Natural killer cell (primary cell): ENCODE measurements around the gene SLC25A29. TPM values are rescaled to one million over a fixed set of nuclear protein-coding genes. Genes with fewer than 3 reads are reported as not detected.

Experiments
- ATAC-seq, 3 donors: fragments of 150-1000 bp in 2 of 3; fragments of 200-7000 bp in 1 of 3; cut with Tn5 transposase; 1 replicate in 1 of 3; 2 replicates in 2 of 3; pipeline ENCODE4 v1.10.0; 2021; ENCODE audit warnings: mild to moderate bottlenecking in 2 of 3, moderate library complexity in 2 of 3
- DNase-seq, 2 donors: peaks; one replicate each; pipeline versions ENCODE4 v3.0.0 to v3.0.0-alpha.2; 2013 to 2021; ENCODE audit warnings: mixed read lengths in 1 of 2
- H3K27ac ChIP-seq: one replicate; pipeline ENCODE4 v1.5.1; 2013; ENCODE audit warnings: mild to moderate bottlenecking, low read length
- H3K27me3 ChIP-seq: one replicate; pipeline ENCODE4 v1.6.1; 2013; ENCODE audit warnings: low read length; ENCODE audit not compliant: control insufficient read depth, insufficient read depth
- H3K36me3 ChIP-seq: one replicate; pipeline ENCODE4 v1.6.1; 2013; ENCODE audit warnings: low read length; ENCODE audit not compliant: control insufficient read depth, insufficient read depth
- H3K4me1 ChIP-seq: one replicate; pipeline ENCODE4 v1.6.1; 2013; ENCODE audit warnings: low read length; ENCODE audit not compliant: control insufficient read depth, insufficient read depth
- H3K4me3 ChIP-seq: one replicate; pipeline ENCODE4 v1.5.1; 2013; ENCODE audit warnings: low read length
- H3K9me3 ChIP-seq: one replicate; pipeline ENCODE4 v1.6.1; 2013; ENCODE audit warnings: low read length; ENCODE audit not compliant: control insufficient read depth, insufficient read depth
- H3K27ac Mint-ChIP-seq, 2 donors: one replicate each; pipeline ENCODE4 v1.8.0; 2022; ENCODE audit warnings: mild to moderate bottlenecking in 2 of 2, mixed read lengths in 2 of 2, moderate library complexity in 1 of 2
- H3K27me3 Mint-ChIP-seq, 2 donors: one replicate each; pipeline ENCODE4 v1.8.0; 2022; ENCODE audit warnings: low read depth in 2 of 2, mixed read lengths in 2 of 2
- H3K36me3 Mint-ChIP-seq: one replicate; pipeline ENCODE4 v1.8.0; 2022; ENCODE audit warnings: mixed read lengths
- H3K4me1 Mint-ChIP-seq, 2 donors: one replicate each; pipeline ENCODE4 v1.8.0; 2022; ENCODE audit warnings: mixed read lengths in 2 of 2
- H3K4me3 Mint-ChIP-seq: one replicate; pipeline ENCODE4 v1.8.0; 2022; ENCODE audit warnings: mild to moderate bottlenecking, moderate library complexity, mixed read lengths
- H3K9me3 Mint-ChIP-seq, 2 donors: one replicate each; pipeline ENCODE4 v1.8.0; 2022; ENCODE audit warnings: mixed read lengths in 2 of 2
- WGBS: methylation state at CpG from one replicate; pipeline ENCODE4 v1.1.7; 2013; ENCODE audit warnings: missing lambda C conversion rate; ENCODE audit not compliant: insufficient coverage; 5-methylcytosine and 5-hydroxymethylcytosine counted together
- intact Hi-C: fragments of 100-400 bp; cut with micrococcal nuclease; formaldehyde crosslinking; loops from one replicate; pipeline ENCODE4 v1.14.2; 2022
- total RNA-seq, 4 donors: library from RNA; stranded (reverse); fragments of 120-200 nt in 1 of 4; gene quantifications; one replicate each; pipeline versions ENCODE4 v1.2.3 to v1.2.4, GENCODE V29; 2013 to 2022
- TF ChIP-seq, protein P1 (sequence below): fragments of 200-600 bp; IDR thresholded peaks from one replicate; pipeline ENCODE4 v1.8.0; 2022; ENCODE audit warnings: antibody characterized with exemption

SLC25A29 gene
- total RNA-seq, 3 donors from 2014 or later (not counting 1 experiment from before 2014, with no cell fraction given) = 8.6 to 80.7 (median 69.3) TPM

- Mint-ChIP-seq H3K27ac (peak overlapping the region; percentile 46 to 68), H3K36me3 (no peaks in the 10 kb centered on the region)
Observed at GRCh38 chr14:100252684-100253083, 53.6 kb downstream of the SLC25A29 start.

DNA sequence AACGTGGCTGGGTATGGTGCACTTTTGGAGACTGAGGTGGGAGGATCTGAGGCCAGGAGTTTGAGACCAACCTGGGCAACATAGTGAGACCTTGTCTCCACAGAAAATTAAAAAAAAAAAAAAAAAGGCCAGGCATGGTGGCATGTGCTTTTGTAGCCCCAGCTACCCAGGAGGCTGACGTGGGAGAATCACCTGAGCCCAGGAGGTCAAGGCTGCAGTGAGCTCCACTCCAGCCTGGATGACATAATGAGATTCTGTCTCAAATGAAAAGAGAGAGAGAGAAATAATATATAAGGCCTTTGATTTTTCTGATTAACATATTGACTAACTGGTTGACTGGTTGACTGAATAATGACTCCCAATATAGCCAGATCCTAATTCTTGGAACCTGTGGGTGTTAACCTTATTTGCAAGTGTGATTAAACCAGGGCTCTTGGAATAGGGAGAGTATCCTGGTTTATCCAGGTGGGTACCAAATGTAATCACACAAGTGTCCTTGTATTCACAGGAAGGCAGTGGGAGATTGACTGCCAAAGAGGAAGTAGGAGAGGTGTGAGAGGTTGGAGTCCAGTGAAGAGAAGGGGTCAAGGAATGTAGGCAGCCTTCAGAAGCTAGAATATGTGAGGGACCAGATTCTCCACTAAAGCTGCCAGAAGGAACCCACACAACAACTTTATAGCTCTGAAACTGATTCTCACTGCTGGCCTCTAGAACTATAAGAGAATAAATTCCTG is 55.3 kb downstream of the SLC25A29 start:
- H3K36me3 ChIP-seq = no peaks in the 10 kb centered on the region
- peaks cover 29% of the 10 kb centered on the region for H3K4me1 ChIP-seq
- H3K4me3 ChIP-seq = no peak overlapping the region
- TF ChIP-seq, protein P1, sequence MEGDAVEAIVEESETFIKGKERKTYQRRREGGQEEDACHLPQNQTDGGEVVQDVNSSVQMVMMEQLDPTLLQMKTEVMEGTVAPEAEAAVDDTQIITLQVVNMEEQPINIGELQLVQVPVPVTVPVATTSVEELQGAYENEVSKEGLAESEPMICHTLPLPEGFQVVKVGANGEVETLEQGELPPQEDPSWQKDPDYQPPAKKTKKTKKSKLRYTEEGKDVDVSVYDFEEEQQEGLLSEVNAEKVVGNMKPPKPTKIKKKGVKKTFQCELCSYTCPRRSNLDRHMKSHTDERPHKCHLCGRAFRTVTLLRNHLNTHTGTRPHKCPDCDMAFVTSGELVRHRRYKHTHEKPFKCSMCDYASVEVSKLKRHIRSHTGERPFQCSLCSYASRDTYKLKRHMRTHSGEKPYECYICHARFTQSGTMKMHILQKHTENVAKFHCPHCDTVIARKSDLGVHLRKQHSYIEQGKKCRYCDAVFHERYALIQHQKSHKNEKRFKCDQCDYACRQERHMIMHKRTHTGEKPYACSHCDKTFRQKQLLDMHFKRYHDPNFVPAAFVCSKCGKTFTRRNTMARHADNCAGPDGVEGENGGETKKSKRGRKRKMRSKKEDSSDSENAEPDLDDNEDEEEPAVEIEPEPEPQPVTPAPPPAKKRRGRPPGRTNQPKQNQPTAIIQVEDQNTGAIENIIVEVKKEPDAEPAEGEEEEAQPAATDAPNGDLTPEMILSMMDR = no peak
- H3K4me1 Mint-ChIP-seq = peaks cover 71 to 77% of the 10 kb centered on the region in 2 donors
- H3K27ac ChIP-seq = no peak overlapping the region
- no peaks in the 10 kb centered on the region for H3K9me3 Mint-ChIP-seq
- no peak overlapping the region for H3K4me3 Mint-ChIP-seq
- intact Hi-C loops = no loop called here
- no peak for ATAC-seq
- H3K27ac Mint-ChIP-seq = peak overlapping the region; percentile 43 to 56
- no peaks in the 10 kb centered on the region for H3K9me3 ChIP-seq
- 84% methylated on average over 2 of the region's 2 CpGs for WGBS
- DNase-seq = no peak
- no peaks in the 10 kb centered on the region for H3K27me3 Mint-ChIP-seq
- H3K36me3 Mint-ChIP-seq = no peaks in the 10 kb centered on the region
- no peaks in the 10 kb centered on the region for H3K27me3 ChIP-seq

More at GRCh38 chr14:100252684-100253083, 53.6 kb downstream of the SLC25A29 start:
- DNase-seq (no peak), ATAC-seq (no peak)
- TF ChIP-seq, protein P1 = no peak
- Mint-ChIP-seq H3K4me1 (peaks cover 71 to 78% of the 10 kb centered on the region in 2 donors), H3K9me3 (no peaks in the 10 kb centered on the region), H3K4me3 (no peak overlapping the region), H3K27me3 (no peaks in the 10 kb centered on the region)
- H3K27me3 ChIP-seq = no peaks in the 10 kb centered on the region
- H3K4me3 ChIP-seq = no peak overlapping the region
- intact Hi-C loops = no loop called here
- no peaks in the 10 kb centered on the region for H3K9me3 ChIP-seq
- no peak overlapping the region for H3K27ac ChIP-seq
- no peaks in the 10 kb centered on the region for H3K36me3 ChIP-seq
- H3K4me1 ChIP-seq = peaks cover 24% of the 10 kb centered on the region

GRCh38 chr14:100246809-100247428 is 59.3 kb downstream of the SLC25A29 start:
- ATAC-seq (peak in 2 of 3 donors; percentile 55 to 58), DNase-seq (peak in 1 of 2 donors; percentile 70)
- Mint-ChIP-seq H3K4me1 (peaks cover 64 to 72% of the 10 kb centered on the region in 2 donors), H3K27me3 (no peaks in the 10 kb centered on the region), H3K36me3 (no peaks in the 10 kb centered on the region), H3K9me3 (no peaks in the 10 kb centered on the region), H3K4me3 (no peak overlapping the region), H3K27ac (peak overlapping the region; percentile 58 to 76)
- Histone ChIP-seq H3K27ac (no peak overlapping the region), H3K4me3 (no peak overlapping the region), H3K9me3 (no peaks in the 10 kb centered on the region), H3K36me3 (no peaks in the 10 kb centered on the region), H3K27me3 (no peaks in the 10 kb centered on the region), H3K4me1 (peaks cover 32% of the 10 kb centered on the region)
- intact Hi-C loops = no loop called here
- WGBS = 48% methylated on average over 2 of the region's 3 CpGs
- TF ChIP-seq, protein P1 = no peak
